NCI-H524 treated with DMSO at 0.1 percent for 48 hours (cell line): Measurements from ENCODE around the gene DDHD1.
"Not testable (repeated sequence)": the region's sequence is repeated elsewhere in the genome, so short reads cannot be mapped to it uniquely, and the experiment has no call there.

Experiments
- DNase-seq: peaks from one replicate; lab custom pipeline; 2025; lab: John Stamatoyannopoulos, UW

Gene DDHD1

DNA sequence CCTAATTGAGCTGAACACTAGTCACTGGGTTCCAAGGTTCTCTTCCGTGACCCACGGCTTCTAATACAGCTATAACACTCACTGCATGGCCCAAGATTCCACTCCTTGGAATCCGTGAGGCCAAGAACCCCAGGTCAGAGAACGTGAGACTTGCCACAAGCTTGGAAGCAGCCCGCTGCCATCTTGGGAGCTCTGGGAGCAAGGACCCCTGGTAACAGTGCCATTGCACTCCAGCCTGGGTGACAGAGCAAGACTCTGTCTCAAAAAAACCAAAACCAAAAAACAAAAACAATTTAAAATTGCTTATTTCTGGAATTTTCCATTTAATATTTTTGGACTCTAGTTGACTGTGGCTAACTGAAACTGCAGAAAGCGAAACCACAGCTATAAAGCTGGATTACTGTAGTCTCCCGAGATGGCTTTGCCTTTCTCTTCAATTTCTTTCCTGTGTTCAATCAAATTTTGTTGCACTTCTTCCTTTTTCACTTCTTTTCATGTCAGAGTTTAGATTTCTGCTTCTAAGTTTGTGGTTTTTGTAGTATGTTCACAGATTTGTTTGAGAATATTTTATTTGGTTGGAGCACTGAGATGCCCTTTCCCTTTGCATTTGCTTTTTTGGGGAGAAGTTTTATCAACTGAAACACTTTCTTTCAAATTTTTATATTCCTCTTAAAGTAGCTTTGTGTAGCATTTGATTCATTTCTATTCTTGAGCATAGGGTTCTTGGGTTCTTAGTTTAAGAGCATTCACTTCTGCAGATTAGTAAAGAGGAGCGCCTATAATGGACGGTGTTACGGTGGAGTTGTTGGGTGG lies 44.6 kb downstream of the DDHD1 start:
- no peak for DNase-seq

DNA sequence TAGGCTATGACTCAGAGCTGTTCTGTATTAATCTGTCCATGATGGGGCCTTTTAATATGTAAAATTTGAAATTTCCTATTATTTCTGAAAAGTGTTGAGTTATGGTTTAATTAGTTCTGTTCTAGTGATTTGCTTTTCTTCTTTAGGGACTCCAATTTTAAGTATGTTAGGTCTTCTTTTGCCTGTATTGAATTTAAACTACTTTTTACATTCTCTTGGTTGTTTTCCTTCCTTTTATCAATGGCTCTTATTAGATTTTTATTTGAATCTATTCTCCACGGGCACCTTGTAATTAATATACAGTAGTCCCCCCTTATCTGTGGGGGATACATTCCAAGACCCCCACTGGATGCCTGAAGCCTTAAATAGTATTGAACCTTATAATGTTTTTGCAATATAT lies 46.4 kb downstream of the DDHD1 start:
- DNase-seq, result no peak

DNA sequence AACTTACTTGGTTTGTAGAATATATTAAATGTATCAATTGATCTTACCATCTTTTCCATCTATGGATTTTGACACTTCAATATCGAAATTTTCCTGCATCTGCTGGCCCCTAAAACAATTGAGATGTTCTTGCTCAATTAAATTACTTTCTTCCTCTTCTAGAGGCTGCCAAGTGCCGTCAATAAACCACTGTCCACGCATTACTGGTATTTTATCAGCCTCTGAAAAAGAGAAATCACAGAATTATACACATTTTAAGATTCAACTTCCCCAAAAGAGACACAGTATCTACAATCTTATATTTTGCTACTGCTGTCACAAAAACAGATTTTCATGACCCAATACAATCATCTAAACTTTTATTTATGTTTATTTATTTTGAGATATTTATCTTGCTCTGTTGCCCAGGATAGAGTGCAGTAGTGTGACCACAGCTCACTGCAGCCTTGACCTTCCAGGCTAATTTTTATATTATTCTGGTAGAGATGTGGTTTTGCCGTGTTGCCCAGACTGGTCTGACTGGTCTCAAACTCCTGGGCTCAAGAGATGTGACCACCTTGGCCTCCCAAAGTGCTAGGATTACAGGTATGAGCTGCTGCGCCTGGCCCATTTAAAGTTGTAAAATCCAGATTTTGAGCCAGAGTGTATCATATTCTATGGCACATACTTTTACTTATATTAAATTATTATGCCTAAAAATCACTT lies 49.3 kb downstream of the DDHD1 start:
- no peak for DNase-seq

DNA sequence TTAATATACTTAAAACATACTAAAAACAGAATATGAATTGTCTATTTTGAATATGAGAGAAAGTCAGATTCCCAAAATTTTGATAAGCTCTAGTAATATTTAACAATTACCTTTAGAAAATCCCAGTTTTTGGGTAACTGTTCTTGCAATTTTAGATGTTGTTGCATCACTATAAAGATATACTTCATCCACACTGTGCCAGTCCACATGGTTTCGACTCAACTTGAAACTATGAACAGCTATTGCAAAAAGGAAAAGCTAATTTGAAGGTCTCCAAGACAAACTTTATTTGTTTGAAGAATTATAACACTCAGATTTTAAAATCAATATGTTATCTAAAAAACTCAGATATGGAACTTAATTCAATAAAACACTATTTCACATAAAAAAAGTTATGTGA lies 59.9 kb downstream of the DDHD1 start:
- no peak for DNase-seq

DNA sequence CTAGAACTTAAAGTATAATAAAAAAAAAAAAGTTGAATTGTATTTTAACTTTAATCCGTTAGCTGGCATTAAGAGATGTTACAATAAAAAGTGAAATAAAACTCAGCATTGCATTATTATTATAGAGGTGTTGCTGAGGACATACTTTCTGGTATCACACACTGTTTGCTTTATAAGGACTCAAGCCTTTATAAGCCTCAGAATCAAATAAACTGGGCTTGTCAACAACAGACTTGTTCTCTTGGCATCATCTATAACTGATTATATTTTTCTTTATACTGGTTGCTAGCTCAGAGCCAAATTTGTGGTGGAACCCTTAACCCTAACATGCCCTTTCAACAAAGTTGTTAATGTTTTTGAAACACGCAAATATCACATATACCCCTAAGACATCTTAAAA lies 62.3 kb downstream of the DDHD1 start:
- no peak for DNase-seq

DNA sequence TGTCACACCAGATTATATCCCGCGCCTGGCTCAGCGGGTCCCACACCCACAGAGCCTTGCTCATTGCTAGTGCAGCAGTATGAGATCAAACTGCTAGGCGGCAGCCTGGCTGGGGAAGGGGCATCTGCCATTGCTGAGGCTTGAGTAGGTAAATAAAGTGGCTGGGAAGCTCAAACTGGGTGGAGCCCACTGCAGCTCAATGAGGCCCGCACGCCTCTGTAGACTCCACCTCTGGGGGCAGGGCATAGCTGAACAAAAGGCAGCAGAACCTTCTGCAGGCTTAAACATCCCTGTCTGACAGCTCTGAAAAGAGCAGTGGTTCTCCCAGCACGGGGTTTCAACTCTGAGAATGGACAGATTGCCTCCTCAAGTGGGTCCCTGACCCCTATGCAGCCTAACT lies 68.2 kb downstream of the DDHD1 start:
- DNase-seq, result not testable (repeated sequence)

DNA sequence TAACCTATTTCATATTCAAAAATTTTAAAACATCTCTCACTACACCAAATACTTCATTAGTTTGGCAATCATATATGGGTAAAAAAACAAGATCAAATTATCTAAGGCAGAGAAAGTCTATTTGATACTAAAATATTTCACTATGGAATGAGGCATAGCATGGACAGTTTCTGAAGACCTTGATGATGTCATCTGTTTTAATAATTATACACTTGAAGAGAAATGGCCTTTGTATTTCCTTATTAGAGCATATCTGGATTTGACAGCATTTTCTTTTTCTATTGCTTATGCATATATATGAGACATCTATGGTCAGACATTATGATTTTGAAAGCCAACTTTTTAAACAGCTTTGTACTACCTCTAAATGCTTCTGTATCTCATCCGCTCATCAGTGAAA lies 88.6 kb downstream of the DDHD1 start:
- DNase-seq, result no peak

DNA sequence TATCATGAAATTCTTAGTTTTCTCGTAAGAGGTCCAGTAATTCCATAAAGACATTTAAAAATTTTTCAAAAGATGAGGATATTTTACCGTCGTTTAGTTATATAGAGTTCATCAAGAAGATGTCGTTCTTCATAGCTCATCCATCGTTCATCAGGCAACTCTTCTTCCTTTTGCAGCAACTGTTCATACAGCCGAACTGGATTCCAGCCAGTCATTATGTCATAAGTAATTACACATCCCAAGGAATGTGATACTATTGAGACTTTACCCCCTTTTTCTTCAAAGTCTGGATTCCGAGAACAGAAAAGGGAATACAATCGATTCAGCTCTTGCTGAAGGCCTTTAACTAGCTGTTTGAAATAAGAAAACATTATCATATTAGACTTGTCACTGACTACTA lies 90.3 kb downstream of the DDHD1 start:
- no peak for DNase-seq

DNA sequence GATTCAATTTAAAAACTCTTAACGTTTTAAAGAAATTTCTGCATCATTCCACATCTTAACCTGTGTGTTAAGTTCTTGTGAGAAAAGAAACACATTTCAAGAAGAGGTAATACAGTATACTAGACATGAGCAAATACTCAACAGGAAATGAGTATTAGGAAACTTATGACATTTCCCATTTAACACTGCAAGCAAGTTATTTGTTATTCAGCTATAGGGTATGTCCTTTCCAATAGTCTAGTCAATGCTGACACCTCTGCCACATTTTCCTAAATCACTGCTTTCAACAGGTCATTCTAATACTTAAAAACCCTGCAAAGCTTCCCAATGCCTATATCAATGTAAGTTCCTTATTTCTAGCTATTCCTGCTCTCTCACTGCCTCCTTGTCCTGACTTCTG lies 93.1 kb downstream of the DDHD1 start:
- DNase-seq, result no peak

DNA sequence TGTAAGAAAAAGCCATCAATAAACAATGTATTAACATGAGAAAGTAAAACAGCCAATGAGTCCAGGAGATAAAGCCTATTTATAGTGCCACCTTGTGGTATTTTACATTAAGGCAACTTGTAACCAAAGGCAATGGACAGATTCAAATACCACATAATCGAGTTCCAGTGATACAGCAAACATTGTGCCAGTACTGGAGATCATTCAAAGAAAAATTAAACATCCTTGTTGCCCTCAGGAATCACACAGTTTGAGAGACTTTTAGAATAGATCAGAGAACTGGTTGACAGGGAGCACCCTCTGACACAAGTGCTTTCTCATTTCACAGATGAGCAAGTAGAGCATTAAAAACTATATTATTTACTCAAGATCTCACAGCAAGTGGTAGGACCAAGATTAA lies 98.1 kb downstream of the DDHD1 start:
- peak; percentile 23 for DNase-seq

DNA sequence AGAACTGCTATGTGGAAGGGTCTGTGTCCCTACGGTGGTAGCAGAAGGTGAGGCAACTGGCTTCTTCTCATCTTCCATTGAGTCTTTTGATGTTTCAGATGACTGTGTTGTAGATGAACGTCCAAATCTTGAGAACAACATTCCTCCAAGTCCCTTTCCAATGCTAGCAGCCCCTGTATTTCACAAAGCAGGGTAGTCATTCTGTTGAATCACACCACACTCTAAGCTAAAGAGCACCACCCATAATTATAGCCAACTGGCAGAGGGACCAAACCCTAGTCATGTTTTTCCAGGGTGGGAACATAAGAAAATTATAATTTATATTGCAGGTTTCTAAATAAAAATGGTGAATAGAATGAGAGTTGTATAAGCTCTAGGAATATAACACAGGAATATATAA lies 98.7 kb downstream of the DDHD1 start:
- DNase-seq, result no peak

DNA sequence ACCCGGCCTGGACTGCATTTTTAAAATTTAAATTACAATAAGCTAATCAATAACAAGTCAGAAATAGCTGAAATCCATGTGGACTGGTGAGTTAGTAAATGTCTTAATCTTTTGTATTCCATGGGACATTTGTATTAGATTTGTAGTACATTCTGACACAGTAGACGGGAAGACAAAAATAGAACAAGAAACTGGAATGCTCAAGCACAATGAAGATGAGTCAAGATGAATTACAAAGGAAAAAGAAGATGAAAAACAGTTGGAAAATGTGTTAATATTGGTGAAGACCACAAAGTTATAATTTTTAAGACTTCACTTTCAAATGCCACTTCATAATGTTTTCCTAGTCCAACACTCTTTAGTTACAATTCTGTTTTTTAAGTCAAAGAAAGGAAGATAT lies 104.5 kb downstream of the DDHD1 start:
- no peak for DNase-seq

DNA sequence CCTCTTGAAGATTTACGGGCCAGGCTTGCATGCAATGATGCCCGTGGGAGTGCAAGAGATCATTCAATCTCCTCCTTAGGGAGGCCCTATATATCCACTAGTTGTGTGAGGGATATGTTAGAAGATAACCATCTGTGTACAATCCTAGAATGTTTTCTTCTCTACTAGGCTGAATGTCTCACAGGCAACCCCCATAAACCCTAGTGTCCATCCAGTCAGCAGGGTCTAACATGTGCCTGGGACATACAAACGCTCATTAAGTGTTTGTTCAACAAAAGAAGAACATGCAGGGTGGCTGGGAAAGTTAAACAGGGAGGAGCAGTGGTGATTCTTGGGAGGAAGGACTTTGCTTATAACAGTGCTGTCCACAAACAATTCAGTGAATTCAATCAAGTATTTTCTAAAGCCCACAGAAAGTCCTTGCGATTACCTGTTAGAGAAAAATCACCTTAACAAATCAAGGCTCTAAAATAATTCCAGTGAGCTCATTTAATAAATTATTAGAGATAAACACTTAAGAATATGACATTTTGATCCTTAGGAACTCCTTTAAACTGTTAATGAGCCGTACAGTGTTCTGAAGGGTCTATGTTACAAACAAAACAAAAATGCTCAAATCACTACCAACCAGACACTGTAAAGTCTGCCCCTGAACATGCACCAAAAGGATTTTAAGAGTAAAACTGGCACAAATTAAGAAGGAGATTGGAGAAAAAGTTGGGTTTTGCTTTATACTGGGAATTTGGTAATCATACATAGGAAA lies 105.6 kb downstream of the DDHD1 start:
- no peak for DNase-seq

DNA sequence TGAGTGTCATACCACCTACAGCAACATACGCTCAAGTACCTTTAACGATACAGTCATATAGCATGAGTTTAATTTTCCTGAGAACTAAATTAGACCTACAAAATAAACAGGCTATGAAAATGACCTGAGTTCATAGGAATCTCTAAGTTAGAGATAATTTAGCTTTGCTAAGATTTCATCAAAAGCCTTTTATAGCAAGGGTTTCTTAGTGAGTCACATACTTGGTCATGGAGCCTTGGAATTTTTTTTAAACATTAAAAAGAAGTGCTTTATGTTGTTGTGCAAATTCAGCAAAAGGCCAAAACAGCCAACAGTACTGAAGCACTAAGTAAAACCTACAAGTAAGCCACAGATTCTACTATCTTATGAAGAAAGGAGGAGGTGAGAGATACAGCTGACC lies 108.6 kb downstream of the DDHD1 start:
- no peak for DNase-seq

DNA sequence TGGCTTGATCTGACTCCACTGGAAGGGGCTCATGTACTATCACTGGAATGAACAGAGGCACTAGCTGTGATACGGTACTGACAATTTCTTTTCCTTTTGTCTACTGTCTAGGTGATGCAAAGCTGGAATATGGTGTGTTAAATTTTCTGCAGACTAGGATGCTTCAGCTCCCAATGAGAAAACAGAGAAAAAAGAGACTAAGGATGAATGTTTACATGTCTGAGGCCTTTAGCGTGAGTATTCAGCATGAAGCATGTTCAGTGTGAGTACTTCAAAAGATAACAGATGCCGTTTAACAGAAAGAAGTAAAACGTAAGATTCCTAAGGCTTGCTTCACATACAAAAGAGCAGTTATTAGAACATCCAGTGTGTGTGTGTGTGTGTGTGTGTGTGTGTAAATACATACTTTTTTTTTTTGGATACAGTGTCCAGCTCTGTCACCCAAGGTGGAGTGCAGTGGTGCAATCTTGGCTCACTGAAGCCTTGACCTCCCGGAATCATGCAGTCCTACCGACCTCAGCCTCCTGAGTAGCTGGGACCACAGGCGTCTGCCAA lies 110.0 kb downstream of the DDHD1 start:
- DNase-seq, result no peak

DNA sequence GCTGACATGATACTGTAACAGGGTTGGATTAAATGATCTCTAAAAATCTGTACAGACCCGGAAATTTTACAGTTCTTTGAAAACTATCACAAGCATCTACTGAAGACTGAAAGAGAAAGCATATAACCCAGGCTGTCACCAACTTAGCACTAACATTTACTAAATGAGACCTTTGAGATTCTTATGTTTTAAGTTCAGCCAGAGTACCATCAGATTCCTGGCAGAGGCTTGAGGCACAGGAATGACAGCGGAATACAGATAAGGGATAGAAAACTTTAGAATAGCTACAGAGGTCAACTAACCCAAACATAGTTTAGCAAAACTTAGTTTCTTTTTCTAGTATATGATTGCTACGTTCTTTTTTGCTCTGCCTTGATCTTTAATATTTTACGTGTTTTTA lies 110.6 kb downstream of the DDHD1 start:
- DNase-seq, result no peak

DNA sequence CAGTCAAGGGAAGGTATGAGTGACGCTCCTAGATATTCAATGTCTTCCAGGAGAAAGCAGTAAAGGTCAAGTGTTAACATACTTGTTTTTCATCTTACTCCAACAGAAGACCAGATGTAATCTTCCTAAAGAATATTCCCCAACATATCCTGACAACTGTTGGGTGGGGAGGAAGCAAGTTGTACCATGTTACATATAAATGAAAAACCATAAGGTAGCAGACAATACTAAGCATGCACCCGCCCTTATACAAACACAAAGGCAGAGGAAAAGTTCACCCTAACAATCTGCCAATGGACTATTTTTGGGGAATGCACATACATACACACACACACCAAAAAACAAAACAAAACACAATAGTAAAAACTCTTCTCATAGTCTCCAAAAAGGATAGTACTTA lies 112.1 kb downstream of the DDHD1 start:
- DNase-seq, result no peak

DNA sequence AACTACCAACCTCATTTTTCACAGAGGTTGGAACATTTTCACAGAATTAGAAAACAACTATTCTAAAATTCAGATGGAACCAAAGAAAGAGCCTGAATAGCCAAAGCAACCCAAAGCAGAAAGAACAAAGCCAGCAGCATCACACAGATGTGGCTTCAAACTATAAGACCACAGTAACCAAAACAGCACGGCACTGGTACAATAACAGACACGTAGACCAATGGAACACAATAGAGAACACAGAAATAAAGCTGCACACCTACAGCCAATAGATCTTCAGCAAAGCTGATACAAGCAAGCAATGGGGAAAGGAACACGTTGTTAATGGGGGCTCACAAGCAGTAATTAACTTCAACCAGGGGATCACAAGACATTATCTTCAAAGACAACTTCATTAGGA lies 114.5 kb downstream of the DDHD1 start:
- no peak for DNase-seq

DNA sequence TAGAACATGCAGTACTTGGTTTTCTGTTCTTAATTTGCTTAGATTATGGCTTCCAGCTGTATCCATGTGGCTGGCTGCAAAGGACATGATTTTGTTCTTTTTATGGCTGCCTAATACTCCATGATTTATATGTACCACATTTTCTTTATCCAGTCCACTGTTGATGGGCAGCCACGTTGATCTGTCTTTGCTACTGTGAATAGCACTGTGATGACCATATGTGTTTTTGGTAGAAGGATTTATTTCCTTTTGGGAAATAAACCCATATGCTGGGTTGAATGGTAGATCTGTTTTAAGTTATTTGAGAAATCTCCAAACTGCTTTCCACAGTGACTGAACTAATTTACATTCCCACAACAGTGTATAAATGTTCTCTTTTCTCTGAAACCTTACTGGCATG lies 116.1 kb downstream of the DDHD1 start:
- DNase-seq, result no peak

DNA sequence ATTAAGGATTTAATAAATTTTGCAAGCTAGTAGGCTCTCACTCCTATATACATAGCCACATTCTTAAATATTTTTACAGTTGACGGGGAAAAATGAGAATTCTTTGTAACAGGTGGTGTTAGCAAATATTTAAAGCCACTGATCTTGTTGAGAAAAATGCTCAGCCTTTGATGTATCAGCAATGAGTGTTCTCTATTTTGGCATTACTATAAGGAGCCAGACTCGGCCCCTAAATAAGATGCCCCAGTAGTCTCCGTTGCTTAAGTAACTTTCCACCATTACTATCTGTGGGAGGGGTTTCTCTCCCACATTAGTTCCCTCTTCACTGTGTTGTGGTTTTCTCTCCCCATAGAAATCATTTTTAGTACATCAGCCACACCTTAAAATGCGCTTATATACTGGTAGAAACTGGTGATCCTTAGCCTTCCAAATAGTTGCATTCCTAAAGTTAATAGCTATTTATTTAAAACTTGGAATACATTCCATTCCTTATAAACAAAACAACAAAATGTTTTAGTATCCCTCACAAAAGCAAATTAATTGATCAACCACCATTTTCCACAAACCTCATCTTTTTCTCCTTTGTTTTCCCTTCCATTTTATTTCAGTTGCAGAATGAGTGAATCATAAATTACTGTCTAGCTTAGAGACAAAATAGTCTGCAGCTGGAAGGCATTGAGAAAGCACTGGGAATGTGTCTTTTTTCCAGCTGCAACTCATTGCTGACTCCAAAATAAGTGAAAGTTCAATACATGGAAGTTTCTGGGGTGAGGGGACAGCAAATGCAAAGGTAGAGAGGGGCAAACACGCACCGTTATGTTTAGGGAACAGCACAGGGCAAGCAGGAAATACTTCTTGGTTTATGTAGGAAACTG lies 117.5 kb downstream of the DDHD1 start:
- no peak for DNase-seq

DNA sequence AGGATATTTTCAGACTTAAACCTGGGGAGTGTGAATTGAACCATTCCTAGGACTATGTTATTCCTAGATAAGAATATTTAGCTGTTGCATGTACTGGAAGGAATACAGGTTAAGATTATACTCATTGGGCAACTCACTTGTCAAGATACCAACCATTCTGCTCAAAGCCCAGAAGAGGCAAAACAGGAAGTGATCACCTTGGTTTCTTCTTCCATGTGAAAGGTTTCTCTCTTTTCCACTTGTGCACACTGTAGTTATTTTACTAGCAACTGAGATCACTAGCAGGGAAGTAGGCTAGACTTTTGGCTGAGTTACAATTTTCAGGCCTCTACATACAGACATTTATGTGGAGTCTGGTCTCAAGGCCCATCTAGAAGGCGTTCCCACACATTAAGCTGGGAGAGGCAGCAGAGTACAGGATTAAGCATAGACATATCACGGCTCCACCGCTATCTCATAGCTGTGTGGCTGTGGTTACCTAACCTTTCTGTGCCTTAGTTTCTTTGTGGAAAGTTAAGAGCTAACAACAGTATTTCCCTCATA lies 118.4 kb downstream of the DDHD1 start:
- no peak for DNase-seq
